Kidney epithelial cell (primary cell): ENCODE data around the gene NOTCH1. TPM values are rescaled to one million over a fixed set of nuclear protein-coding genes. Genes with fewer than 3 reads are reported as not detected.

ENCODE experiments used
- DNase-seq: peaks from one replicate; pipeline ENCODE4 v3.0.0-alpha.2; 2010; ENCODE audit warnings: low read depth
- H3K27me3 ChIP-seq: 2 replicates; pipeline ENCODE4 v1.6.0; 2011; ENCODE audit warnings: low read length; ENCODE audit not compliant: control insufficient read depth, insufficient read depth
- H3K36me3 ChIP-seq: 2 replicates; pipeline ENCODE4 v1.5.1; 2011; ENCODE audit warnings: low read length; ENCODE audit not compliant: control insufficient read depth, insufficient read depth
- H3K4me3 ChIP-seq: 2 replicates; pipeline ENCODE4 v1.5.1; 2011; ENCODE audit warnings: low read depth, mild to moderate bottlenecking, control low read depth, low read length
- total RNA-seq: library from RNA; depleted of rRNA; stranded (reverse); fragments of >200 nt; gene quantifications from 2 replicates; pipeline ENCODE4 v1.2.3, GENCODE V29; 2015
- TF ChIP-seq, protein P1 (sequence below): IDR thresholded peaks from 2 replicates; pipeline ENCODE4 v1.5.1; 2011; ENCODE audit warnings: mild to moderate bottlenecking, moderate library complexity, low read length, control low read depth, inconsistent platforms; ENCODE audit not compliant: insufficient read depth, poor library complexity, severe bottlenecking

NOTCH1 gene
- total RNA-seq, 1 donor from 2014 or later: 40.9 TPM

DNA sequence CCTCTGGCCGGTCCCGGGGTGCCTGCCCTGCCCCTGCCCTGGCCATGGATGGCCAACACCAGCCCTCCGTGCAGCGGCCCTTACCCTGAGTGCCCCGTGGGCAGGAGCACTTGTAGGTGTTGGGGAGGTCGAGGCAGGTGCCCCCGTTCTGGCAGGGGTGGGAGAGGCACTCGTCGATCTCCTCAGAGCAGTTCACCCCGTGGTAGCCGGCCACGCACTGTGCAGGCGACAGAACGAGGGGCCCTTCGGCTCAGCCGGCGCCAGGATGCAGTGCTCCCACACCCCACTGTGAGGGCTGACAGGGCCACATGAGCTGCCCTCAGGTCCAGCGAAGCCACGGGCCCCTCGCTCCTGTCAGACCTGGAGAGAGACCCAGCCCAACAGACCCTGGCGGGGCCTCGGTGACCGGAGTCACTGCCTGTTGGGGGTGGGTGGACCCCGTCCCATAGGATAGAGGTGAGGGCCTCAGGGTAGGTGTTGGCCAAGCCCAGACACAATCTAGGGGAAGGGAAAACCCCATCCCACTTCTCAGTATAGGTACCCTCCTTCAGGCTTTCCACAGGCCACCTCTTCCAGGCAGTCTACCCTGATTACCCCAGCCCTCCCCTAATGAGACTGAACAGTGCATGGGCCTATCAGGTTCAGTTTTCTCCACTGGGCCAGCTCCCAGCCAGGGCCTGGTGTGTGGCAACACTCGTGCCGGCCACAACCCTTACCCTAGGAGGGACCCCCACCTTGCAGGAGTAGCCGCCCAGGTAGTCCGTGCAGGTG lies 38.4 kb downstream of the NOTCH1 start:
- no peaks in the 10 kb centered on the region for H3K27me3 ChIP-seq
- H3K4me3 ChIP-seq: no peak overlapping the region
- TF ChIP-seq, protein P1, sequence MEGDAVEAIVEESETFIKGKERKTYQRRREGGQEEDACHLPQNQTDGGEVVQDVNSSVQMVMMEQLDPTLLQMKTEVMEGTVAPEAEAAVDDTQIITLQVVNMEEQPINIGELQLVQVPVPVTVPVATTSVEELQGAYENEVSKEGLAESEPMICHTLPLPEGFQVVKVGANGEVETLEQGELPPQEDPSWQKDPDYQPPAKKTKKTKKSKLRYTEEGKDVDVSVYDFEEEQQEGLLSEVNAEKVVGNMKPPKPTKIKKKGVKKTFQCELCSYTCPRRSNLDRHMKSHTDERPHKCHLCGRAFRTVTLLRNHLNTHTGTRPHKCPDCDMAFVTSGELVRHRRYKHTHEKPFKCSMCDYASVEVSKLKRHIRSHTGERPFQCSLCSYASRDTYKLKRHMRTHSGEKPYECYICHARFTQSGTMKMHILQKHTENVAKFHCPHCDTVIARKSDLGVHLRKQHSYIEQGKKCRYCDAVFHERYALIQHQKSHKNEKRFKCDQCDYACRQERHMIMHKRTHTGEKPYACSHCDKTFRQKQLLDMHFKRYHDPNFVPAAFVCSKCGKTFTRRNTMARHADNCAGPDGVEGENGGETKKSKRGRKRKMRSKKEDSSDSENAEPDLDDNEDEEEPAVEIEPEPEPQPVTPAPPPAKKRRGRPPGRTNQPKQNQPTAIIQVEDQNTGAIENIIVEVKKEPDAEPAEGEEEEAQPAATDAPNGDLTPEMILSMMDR: no peak
- H3K36me3 ChIP-seq: peaks cover 6% of the 10 kb centered on the region
- no peak for DNase-seq

DNA sequence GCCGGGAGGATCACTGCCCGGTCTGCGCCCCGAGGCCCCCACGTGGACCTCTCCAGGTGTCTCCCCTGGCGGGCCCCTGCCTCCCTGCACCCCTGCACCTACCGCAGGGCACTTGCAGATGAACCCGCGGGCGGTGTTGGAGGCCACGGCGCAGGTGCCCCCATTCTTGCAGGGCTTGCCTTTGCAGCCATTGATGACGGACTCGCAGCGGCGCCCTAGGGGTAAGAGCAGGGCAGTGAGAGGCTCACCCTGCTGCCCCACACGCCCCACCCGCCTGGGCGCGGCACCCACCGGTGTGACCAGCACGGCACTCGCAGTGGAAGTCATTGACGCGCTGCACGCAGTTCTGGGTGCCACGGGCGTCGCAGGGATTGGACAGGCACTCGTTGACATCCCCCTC lies 39.4 kb downstream of the NOTCH1 start:
- H3K36me3 ChIP-seq: peaks cover 5% of the 10 kb centered on the region
- no peaks in the 10 kb centered on the region for H3K27me3 ChIP-seq
- TF ChIP-seq, protein P1: no peak
- H3K4me3 ChIP-seq: no peak overlapping the region
- no peak for DNase-seq

DNA sequence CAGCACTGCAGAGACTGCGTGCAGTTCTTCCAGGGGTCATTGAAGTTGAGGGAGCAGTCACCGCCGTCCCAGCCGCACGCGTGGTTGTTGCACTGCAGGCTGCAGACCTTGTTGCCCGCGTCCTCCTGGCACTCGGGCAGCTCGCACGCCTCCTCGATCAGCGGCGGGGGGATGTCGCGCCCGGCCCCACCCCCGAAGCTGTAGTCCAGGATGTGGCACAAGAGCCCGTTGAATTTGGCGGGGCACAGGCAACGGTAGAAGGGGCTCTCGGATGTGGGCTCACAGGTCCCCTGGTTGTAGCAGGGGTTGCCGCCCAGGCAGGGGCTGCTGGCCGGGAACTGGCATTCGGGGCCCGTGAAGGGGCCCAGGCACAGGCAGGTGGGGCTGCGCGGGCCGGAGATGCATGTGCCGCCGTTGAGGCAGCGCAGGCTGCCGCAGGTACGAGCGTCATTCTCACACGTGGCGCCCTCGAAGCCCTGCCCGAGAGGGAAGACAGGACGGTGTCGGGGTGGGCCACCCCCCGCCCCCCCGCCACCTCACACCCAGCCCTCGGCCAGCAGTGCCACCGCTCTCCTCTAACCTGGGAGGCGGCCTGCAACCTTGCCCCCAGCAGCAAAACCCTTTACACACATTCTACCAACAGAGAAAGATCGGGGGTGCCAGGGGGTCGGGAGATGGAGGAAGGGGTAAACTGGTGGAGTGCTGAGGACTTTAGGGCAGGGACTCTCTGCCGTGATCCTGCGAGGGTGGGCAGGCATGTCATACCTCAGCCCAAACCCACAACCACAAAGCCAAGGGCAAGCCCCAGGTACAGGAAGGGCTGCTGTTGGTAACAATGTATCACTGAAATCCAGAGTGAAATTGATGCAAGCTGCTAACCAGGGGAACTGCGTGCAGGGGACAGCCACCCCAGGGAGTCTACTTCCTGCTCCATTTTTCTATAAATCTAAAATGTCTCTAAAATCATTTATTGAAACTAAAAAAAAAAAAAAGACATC lies 40.1 kb downstream of the NOTCH1 start:
- TF ChIP-seq, protein P1: no peak
- no peak for DNase-seq
- Histone ChIP-seq H3K36me3 (peaks cover 5% of the 10 kb centered on the region), H3K27me3 (no peaks in the 10 kb centered on the region), H3K4me3 (no peak overlapping the region)

- no peak for DNase-seq
- TF ChIP-seq, protein P1: no peak
- H3K36me3 ChIP-seq: peaks cover 5% of the 10 kb centered on the region
- H3K27me3 ChIP-seq: no peaks in the 10 kb centered on the region
- H3K4me3 ChIP-seq: no peak overlapping the region
Measured at GRCh38 chr9:136504512-136505348, 41.1 kb downstream of the NOTCH1 start.

GRCh38 chr9:136502940-136503550 lies 42.8 kb downstream of the NOTCH1 start:
- TF ChIP-seq, protein P1: no peak
- Histone ChIP-seq H3K27me3 (no peaks in the 10 kb centered on the region), H3K4me3 (no peak overlapping the region), H3K36me3 (peaks cover 5% of the 10 kb centered on the region)
- no peak for DNase-seq
